GM19455 (cell line): ENCODE measurements around the gene OR10K2.

ENCODE experiments used
- ATAC-seq: cut with Tn5 transposase; IDR thresholded peaks from one replicate; pipeline ENCODE4 v1.9.1; 2021; ENCODE audit not compliant: unreplicated experiment

Gene OR10K2

GRCh38 chr1:158371188-158371953, 54.7 kb downstream of the OR10K2 start:
- peak; percentile 76 for ATAC-seq
